ENCODE measurements around the gene RPP25L. TPM values are rescaled to one million over a fixed set of nuclear protein-coding genes. Genes with fewer than 3 reads are reported as not detected.

Gene RPP25L
- total RNA-seq, 1 experiment from 2014 or later: 17.2 TPM

GRCh38 chr9:34600908-34601307, 11.0 kb downstream of the RPP25L start:
- no peak overlapping the region for H3K18ac ChIP-seq (ENCODE audit: insufficient read length, low read depth, low read length)
- no peak overlapping the region for H4K8ac ChIP-seq (replicated peaks; ENCODE audit: insufficient read length, low read depth, low read length)
- no peaks in the 10 kb centered on the region for H3K79me1 ChIP-seq (ENCODE audit: insufficient read depth, low read depth, low read length, poor library complexity, severe bottlenecking)
- H3K9me3 ChIP-seq (ENCODE audit: control insufficient read depth, low read depth, low read length): no peaks in the 10 kb centered on the region
- H3K4me2 ChIP-seq (ENCODE audit: insufficient read depth, insufficient read length, low read length): no peak overlapping the region
- Mint-ChIP-seq H3K9me3 (no peaks in the 10 kb centered on the region; a peak in 1 of 5 replicates), H3K4me1 (peaks cover 11 to 12% of the 10 kb centered on the region in 2 experiments), H3K36me3 (ENCODE audit: insufficient read depth in 1 of 3, low read depth in 3 of 3) (no peaks in the 10 kb centered on the region), H3K27ac (no peak overlapping the region), H3K27me3 (ENCODE audit: low read depth) (peaks cover 30% of the 10 kb centered on the region), H3K4me3 (no peak overlapping the region)
- H4K91ac ChIP-seq (ENCODE audit: insufficient read length, low read depth, low read length): no peak overlapping the region
- no peak overlapping the region for H3K9ac ChIP-seq (ENCODE audit: extremely low read depth, insufficient read length, low read length)
- H2AK5ac ChIP-seq (ENCODE audit: insufficient read length, low read length): no peak overlapping the region
- no CpG with 5 or more reads among the region's 1 CpG for WGBS (ENCODE audit: extremely low coverage, insufficient read length, low lambda C conversion rate)
- no peak overlapping the region for H2BK5ac ChIP-seq (ENCODE audit: insufficient read length, low read length)
- no peaks in the 10 kb centered on the region for H4K20me1 ChIP-seq (ENCODE audit: control insufficient read depth, insufficient read depth, insufficient read length)
- no peak overlapping the region for H2BK12ac ChIP-seq (ENCODE audit: insufficient read length, low read depth, low read length)
- H2BK120ac ChIP-seq (ENCODE audit: low read depth, low read length, poor library complexity, severe bottlenecking): no peak overlapping the region
- no peaks in the 10 kb centered on the region for H3K79me2 ChIP-seq (ENCODE audit: insufficient read depth, low read length)
- no peaks in the 10 kb centered on the region for H3K4me1 ChIP-seq (ENCODE audit: insufficient read depth, low read length)
- H4K5ac ChIP-seq (ENCODE audit: insufficient read length, low read depth, low read length): no peak overlapping the region
- no peak overlapping the region for H3T11ph ChIP-seq (ENCODE audit: low read length)
- TF ChIP-seq, protein P1, sequence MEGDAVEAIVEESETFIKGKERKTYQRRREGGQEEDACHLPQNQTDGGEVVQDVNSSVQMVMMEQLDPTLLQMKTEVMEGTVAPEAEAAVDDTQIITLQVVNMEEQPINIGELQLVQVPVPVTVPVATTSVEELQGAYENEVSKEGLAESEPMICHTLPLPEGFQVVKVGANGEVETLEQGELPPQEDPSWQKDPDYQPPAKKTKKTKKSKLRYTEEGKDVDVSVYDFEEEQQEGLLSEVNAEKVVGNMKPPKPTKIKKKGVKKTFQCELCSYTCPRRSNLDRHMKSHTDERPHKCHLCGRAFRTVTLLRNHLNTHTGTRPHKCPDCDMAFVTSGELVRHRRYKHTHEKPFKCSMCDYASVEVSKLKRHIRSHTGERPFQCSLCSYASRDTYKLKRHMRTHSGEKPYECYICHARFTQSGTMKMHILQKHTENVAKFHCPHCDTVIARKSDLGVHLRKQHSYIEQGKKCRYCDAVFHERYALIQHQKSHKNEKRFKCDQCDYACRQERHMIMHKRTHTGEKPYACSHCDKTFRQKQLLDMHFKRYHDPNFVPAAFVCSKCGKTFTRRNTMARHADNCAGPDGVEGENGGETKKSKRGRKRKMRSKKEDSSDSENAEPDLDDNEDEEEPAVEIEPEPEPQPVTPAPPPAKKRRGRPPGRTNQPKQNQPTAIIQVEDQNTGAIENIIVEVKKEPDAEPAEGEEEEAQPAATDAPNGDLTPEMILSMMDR (conservative IDR thresholded peaks at IDR 0.05): no peak
- H3K23ac ChIP-seq (ENCODE audit: insufficient read length, low read depth, low read length): no peak overlapping the region
- no peak overlapping the region for H2BK15ac ChIP-seq (ENCODE audit: low read depth, low read length)
- no peak overlapping the region for H3K56ac ChIP-seq (ENCODE audit: insufficient read length, low read depth, low read length)
- no peak overlapping the region for H2BK20ac ChIP-seq (ENCODE audit: low read depth, low read length, poor library complexity, severe bottlenecking)
- H3K14ac ChIP-seq (ENCODE audit: insufficient read depth, low read length): no peak overlapping the region
- no peak for DNase-seq
- H3K27ac ChIP-seq (ENCODE audit: insufficient read length, low read depth, low read length): no peak overlapping the region
- H2AFZ ChIP-seq (ENCODE audit: low read length): no peak overlapping the region
- H3K23me2 ChIP-seq (ENCODE audit: insufficient read length, low read depth, low read length, poor library complexity, severe bottlenecking): no peaks in the 10 kb centered on the region
- H3K27me3 ChIP-seq (ENCODE audit: insufficient read depth, low read length): no peaks in the 10 kb centered on the region
- H3K4ac ChIP-seq (ENCODE audit: low read depth, low read length): no peak overlapping the region
